GM12865 (cell line): ENCODE results near the gene DCXR.
"Not testable (repeated sequence)": the region's sequence is repeated elsewhere in the genome, so short reads cannot be mapped to it uniquely, and the experiment has no call there.

ENCODE experiments used
- DNase-seq: peaks from one replicate; pipeline ENCODE4 v3.0.0; 2010; ENCODE audit warnings: low read depth
- H3K4me3 ChIP-seq: 2 replicates; pipeline ENCODE4 v1.5.1; 2011; ENCODE audit warnings: mild to moderate bottlenecking, low read depth, low read length, control low read depth
- TF ChIP-seq, protein P1 (sequence below): IDR thresholded peaks from 2 replicates; pipeline ENCODE4 v1.5.1; 2011; ENCODE audit warnings: low read length, control low read depth, low read depth, inconsistent platforms; ENCODE audit not compliant: insufficient read depth; ENCODE audit errors: missing control alignments

The DCXR gene

DNA sequence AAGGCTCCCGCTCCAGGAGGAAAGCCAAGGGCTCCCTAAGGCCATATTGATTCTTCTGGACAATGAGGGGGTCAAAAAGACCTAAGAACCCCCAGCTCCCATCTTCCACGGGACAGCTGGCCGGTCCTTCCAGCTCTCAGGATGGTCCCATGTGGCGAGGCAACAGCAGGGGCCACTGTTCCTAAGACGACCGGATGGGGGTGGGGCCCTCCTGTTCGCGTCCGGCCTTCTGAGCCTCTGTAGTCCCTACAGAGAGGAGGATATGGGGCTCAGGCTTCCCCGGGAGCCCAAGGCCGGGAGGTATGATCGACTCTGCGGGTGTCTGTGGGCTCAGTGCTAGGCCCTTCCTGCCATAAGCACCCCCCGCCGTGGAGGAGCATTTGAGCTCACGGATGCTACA is 6.0 kb upstream of the DCXR start:
- DNase-seq, result no peak
- H3K4me3 ChIP-seq, result no peak overlapping the region
- TF ChIP-seq, protein P1, sequence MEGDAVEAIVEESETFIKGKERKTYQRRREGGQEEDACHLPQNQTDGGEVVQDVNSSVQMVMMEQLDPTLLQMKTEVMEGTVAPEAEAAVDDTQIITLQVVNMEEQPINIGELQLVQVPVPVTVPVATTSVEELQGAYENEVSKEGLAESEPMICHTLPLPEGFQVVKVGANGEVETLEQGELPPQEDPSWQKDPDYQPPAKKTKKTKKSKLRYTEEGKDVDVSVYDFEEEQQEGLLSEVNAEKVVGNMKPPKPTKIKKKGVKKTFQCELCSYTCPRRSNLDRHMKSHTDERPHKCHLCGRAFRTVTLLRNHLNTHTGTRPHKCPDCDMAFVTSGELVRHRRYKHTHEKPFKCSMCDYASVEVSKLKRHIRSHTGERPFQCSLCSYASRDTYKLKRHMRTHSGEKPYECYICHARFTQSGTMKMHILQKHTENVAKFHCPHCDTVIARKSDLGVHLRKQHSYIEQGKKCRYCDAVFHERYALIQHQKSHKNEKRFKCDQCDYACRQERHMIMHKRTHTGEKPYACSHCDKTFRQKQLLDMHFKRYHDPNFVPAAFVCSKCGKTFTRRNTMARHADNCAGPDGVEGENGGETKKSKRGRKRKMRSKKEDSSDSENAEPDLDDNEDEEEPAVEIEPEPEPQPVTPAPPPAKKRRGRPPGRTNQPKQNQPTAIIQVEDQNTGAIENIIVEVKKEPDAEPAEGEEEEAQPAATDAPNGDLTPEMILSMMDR, result no peak

DNA sequence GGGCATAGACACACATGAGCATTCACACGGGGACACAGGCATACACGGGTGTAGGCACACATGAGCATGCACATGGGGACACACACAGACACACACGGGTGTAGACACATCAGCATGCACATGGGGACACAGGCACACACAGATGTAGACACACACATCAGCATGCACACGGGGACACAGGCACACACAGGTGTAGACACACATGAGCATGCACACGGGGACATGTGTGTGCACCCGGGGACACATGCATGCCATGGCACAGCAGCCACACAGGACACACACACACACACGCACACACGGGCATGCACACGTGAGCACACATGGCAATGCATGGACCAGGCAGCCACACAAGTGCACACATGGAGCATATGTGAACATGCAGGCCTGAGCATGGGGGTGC is 5.2 kb upstream of the DCXR start:
- H3K4me3 ChIP-seq, result no peak overlapping the region
- no peak for DNase-seq
- TF ChIP-seq, protein P1, result no peak

DNA sequence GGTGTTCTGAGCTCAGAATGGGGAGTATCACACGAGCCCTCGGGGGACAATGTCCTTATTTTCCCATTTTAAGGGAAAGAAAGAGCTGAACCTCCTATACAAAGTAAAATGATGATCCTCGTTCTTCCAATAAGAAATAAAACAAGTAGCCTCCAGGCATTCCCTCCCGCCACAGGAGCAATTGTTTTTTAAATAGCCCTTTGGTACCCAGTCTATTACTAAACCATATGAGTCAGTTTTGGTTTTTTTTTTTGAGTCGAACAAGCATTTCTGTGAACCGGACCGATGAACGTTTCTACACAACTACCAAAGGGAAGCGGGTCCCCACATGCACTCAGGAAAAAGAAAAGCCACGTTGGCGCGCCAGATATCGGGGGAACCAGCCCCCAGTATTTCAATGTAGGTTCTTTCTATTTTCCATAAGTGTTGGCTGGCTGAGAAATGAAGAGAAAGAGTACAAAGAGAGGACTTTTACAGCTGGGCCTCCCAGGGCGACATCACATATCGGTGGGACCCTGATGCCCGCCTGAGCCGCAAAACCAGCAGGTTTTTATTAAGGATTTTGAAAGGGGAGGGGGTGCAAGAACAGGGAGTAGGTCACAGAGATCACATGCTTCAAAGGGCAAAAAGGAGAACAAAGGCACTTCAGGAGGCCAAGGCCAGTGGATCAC is 3.8 kb upstream of the DCXR start:
- DNase-seq, result no peak
- TF ChIP-seq, protein P1, result no peak

DNA sequence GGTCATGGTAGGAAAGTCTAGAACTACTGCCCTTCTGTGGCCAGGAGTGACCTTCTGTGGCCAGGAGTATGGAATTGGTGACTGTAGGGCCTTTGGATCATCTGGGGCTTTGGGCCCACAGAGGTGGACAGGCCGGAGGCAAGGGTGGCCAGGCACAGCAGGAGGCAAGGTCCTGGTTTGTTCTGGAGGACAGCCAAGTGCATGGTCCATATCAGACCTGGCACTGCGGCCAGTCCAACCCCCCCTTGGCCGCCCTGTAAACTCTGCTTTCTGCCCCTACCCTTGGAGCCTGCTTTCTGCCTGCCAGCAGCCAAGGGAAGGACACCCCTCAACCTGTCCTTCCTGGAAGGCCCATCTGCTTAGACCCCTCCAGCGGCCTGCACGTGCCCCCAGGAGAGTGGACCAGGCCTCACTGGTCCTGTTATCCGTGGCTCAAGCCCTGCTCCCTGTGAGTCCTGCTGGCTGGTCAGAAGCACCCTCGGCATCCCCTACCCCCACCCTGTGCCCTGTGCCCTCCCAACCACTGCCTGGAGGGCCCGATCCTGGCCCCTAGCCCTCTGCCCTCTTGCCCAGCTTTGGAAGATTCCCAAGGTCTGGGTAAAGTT is 2.3 kb upstream of the DCXR start:
- no peak overlapping the region for H3K4me3 ChIP-seq
- DNase-seq, result no peak
- TF ChIP-seq, protein P1, result no peak

More for the DNA sequence above, 3.8 kb upstream of the DCXR start:
- no peak overlapping the region for H3K4me3 ChIP-seq

DNA sequence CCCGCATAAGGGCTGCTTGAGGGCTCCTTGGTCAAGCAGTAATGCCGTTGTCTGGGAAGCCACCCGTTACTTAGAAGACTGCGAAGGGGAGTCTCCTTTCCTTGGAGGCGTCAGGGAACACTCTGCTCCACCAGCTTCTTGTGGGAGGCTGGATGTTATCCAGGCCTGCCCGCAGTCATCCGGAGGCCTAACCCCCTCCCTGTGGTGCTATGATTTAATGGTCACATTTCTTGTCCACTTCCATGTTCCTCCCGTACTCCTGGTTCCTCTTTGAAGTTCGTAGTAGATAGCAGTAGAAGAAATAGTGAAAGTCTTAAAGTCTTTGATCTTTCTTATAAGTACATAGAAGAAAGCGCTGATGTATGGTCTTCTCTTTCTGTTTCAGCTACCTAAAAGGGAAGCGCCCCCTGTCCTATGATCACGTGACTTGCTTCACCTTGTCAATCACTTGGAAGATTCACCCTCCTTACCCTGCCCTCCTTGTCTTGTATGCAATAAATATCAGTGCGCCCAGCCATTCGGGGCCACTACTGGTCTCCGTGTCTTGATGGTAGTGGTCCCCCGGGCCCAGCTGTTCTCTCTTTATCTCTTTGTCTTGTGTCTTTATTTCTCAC is 1.4 kb upstream of the DCXR start:
- peak; percentile 35 for DNase-seq
- not testable (repeated sequence) for H3K4me3 ChIP-seq

DNA sequence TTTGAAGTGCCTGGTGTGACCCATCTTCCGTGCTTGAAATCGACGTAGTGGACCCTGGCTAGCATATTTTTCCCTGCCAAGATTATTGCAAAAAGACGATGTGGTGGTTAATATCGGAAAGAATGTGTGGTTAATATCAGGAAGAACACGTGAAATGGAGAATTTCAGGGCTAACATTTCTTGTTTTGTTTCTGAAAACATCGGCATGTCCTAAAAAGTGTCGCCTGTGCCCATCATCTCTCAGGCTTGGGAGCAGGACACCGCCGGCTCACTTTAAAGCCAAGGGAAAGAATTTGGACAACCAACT is 345 bp upstream of the DCXR start:
- peak overlapping the region; percentile 49 for H3K4me3 ChIP-seq
- TF ChIP-seq, protein P1, result no peak
- no peak for DNase-seq

DNA sequence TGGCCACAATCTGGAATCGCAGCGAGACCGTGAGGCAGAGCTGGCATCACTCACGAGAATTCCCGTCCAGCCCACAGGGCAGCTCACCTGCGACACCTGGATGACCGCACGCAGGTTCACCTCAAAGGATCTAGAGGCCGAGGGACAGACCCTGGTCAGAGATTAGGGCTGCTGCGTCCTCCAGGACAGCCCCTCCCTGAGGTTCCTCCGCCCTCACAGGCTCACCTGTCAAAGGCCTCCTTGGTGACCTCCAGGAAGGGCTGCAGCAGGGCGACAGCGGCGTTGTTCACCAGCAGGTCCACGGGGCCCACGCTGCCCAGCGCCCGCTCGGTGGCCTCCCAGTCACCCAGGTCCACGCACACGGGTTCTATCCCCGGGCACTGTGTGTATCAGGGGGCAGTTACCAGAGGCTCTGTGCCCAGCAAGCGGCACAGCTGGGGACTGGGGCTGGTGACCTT is 834 bp downstream of the DCXR start:
- TF ChIP-seq, protein P1, result no peak
- DNase-seq, result no peak
- peak overlapping the region; percentile 61 for H3K4me3 ChIP-seq
